ENCODE results near the gene KCMF1. TPM values are rescaled to one million over a fixed set of nuclear protein-coding genes. Genes with fewer than 3 reads are reported as not detected.

Gene KCMF1
- total and polyA plus RNA-seq, 7 donors = 74.6 to 374 (median 148) TPM

GRCh38 chr2:85064927-85065577 is 94.1 kb downstream of the KCMF1 start:
- ATAC-seq (no peak), DNase-seq (no peak)
- Histone ChIP-seq H3K36me3 (ENCODE audit: insufficient read depth in 1 of 2, low read depth in 1 of 2) (no peaks in the 10 kb centered on the region), H3K4me3 (no peak overlapping the region), H3K27me3 (ENCODE audit: insufficient read depth in 3 of 3, low read length in 2 of 3) (peaks cover 0 to 6% (median 0%) of the 10 kb centered on the region in 3 donors), H3K4me1 (no peaks in the 10 kb centered on the region), H3K27ac (no peak overlapping the region), H3K9me3 (no peaks in the 10 kb centered on the region)
- intact Hi-C loops (cut with DNase I) = loop anchor here in 1 of 2 donors (5.0 kb wide), 1 partner anchor 222 kb away; no protein-coding TSS in a partner anchor
- 64 to 66% (median 66%) methylated on average over 14 of the region's 14 CpGs for WGBS, 3 donors
- no peak for TF ChIP-seq CTCF (IDR thresholded peaks at IDR 0.05)

- DNase-seq (no peak), ATAC-seq (peak in 3 of 4 donors; percentile 29 to 34 (median 33))
- Histone ChIP-seq H3K27ac (no peak overlapping the region), H3K4me1 (no peaks in the 10 kb centered on the region), H3K36me3 (ENCODE audit: insufficient read depth in 1 of 2, low read depth in 1 of 2) (no peaks in the 10 kb centered on the region), H3K27me3 (ENCODE audit: insufficient read depth in 3 of 3, low read length in 2 of 3) (peaks cover 0 to 6% (median 0%) of the 10 kb centered on the region in 3 donors), H3K9me3 (no peaks in the 10 kb centered on the region), H3K4me3 (no peak overlapping the region)
- no peak for TF ChIP-seq CTCF (IDR thresholded peaks at IDR 0.05)
- WGBS, 3 donors = 46 to 64% (median 49%) methylated on average over 11 of the region's 11 CpGs
- intact Hi-C loops (cut with DNase I) = loop anchor here (2.0 to 5.0 kb wide), 2 partner anchors 221 kb away; no protein-coding TSS in a partner anchor
These were observed 95.2 kb downstream of the KCMF1 start for GRCh38 chr2:85066006-85066740.

GRCh38 chr2:85066874-85067351 is 96.0 kb downstream of the KCMF1 start:
- H3K4me3 ChIP-seq = peak overlapping the region; percentile 42
- WGBS, 3 donors = 3 to 5% (median 4%) methylated on average over 19 of the region's 19 CpGs
- peaks cover 0 to 6% (median 0%) of the 10 kb centered on the region in 3 donors for H3K27me3 ChIP-seq (ENCODE audit: insufficient read depth in 3 of 3, low read length in 2 of 3)
- DNase-seq (peak; percentile 78 to 85), ATAC-seq (peak; percentile 67 to 92 (median 84))
- no peaks in the 10 kb centered on the region for H3K9me3 ChIP-seq
- H3K27ac ChIP-seq = no peak overlapping the region
- intact Hi-C loops (cut with DNase I) = loop anchor here (1.0 to 5.0 kb wide), 3 partner anchors 220 to 231 kb away; no protein-coding TSS in a partner anchor
- TF ChIP-seq CTCF (IDR thresholded peaks at IDR 0.05) = peak; percentile 87
- no peaks in the 10 kb centered on the region for H3K4me1 ChIP-seq
- no peaks in the 10 kb centered on the region for H3K36me3 ChIP-seq (ENCODE audit: insufficient read depth in 1 of 2, low read depth in 1 of 2)

GRCh38 chr2:85071096-85071495 is 100.1 kb downstream of the KCMF1 start:
- 92 to 93% (median 92%) methylated on average over 3 of the region's 3 CpGs for WGBS, 3 donors
- Histone ChIP-seq H3K27me3 (ENCODE audit: insufficient read depth in 3 of 3, low read length in 2 of 3) (peaks cover 0 to under 1% (median 0%) of the 10 kb centered on the region in 3 donors), H3K4me1 (no peaks in the 10 kb centered on the region), H3K27ac (no peak overlapping the region), H3K4me3 (no peak overlapping the region), H3K36me3 (ENCODE audit: insufficient read depth in 1 of 2, low read depth in 1 of 2) (no peaks in the 10 kb centered on the region), H3K9me3 (no peaks in the 10 kb centered on the region)
- DNase-seq (no peak), ATAC-seq (no peak)
- intact Hi-C loops (cut with DNase I) = no loop called here
- no peak for TF ChIP-seq CTCF (IDR thresholded peaks at IDR 0.05)

All from psoas muscle (tissue), 8 donors.